Lower leg skin (tissue), 3 donors: Measurements from ENCODE around the gene PRDX6.

ENCODE experiments used
- POLR2A ChIP-seq, 2 donors: fragments of 450-650 bp; IDR thresholded peaks; one replicate each; pipeline ENCODE4 v1.6.1; 2016 to 2017; ENCODE audit warnings: antibody characterized with exemption in 2 of 2, mild to moderate bottlenecking in 1 of 2, moderate library complexity in 1 of 2
- TF ChIP-seq, protein P1 (sequence below), 3 donors: fragments of 450-650 bp; IDR thresholded peaks; one replicate each; pipeline ENCODE4 v1.5.1; 2016; ENCODE audit warnings: antibody characterized with exemption in 3 of 3, mild to moderate bottlenecking in 3 of 3, moderate library complexity in 2 of 3

DNA sequence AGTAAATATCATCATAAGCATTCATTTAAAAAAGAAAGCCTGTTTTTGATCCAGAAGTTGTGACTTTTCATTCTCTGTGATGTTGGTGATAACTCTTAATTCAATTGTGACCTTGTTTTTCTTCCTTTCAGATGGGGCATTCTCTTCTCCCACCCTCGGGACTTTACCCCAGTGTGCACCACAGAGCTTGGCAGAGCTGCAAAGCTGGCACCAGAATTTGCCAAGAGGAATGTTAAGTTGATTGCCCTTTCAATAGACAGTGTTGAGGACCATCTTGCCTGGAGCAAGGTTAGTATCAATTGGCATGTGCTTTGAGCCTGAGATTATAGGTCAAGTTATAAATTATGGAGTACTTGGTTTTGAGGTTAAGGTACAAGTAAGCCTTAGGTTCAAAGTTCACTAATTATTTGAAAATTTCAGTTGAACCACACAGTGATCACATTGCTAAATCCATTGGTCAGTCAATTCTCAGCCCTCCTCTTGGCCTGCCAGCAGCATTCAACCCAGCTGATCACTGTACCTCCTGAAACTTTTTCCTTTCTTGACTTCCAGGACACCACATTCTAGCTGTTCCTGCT, 4.1 kb downstream of the PRDX6 start:
- TF ChIP-seq, protein P1, sequence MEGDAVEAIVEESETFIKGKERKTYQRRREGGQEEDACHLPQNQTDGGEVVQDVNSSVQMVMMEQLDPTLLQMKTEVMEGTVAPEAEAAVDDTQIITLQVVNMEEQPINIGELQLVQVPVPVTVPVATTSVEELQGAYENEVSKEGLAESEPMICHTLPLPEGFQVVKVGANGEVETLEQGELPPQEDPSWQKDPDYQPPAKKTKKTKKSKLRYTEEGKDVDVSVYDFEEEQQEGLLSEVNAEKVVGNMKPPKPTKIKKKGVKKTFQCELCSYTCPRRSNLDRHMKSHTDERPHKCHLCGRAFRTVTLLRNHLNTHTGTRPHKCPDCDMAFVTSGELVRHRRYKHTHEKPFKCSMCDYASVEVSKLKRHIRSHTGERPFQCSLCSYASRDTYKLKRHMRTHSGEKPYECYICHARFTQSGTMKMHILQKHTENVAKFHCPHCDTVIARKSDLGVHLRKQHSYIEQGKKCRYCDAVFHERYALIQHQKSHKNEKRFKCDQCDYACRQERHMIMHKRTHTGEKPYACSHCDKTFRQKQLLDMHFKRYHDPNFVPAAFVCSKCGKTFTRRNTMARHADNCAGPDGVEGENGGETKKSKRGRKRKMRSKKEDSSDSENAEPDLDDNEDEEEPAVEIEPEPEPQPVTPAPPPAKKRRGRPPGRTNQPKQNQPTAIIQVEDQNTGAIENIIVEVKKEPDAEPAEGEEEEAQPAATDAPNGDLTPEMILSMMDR (IDR thresholded peaks at IDR 0.05): no peak
- TF ChIP-seq POLR2A (IDR thresholded peaks at IDR 0.05): no peak
